Breast epithelium (tissue), 3 donors: ENCODE data around the gene ENHO.

Experiments
- POLR2A ChIP-seq: fragments of 450-650 bp; IDR thresholded peaks from one replicate; pipeline ENCODE4 v1.6.1; 2016; ENCODE audit warnings: antibody characterized with exemption, mild to moderate bottlenecking, moderate library complexity
- POLR2AphosphoS5 ChIP-seq, 3 donors: sonication (generic); formaldehyde crosslinking; IDR thresholded peaks; one replicate each; pipeline ENCODE4 v1.6.1; 2017; ENCODE audit warnings: antibody characterized with exemption in 3 of 3
- TF ChIP-seq, protein P1 (sequence below), 3 donors: fragments of 450-650 bp; IDR thresholded peaks; one replicate each; pipeline ENCODE4 v1.5.1; 2016 to 2017; ENCODE audit warnings: antibody characterized with exemption in 3 of 3, mild to moderate bottlenecking in 3 of 3, moderate library complexity in 3 of 3

GRCh38 chr9:34499076-34499475 lies 23.7 kb downstream of the ENHO start:
- TF ChIP-seq, protein P1, sequence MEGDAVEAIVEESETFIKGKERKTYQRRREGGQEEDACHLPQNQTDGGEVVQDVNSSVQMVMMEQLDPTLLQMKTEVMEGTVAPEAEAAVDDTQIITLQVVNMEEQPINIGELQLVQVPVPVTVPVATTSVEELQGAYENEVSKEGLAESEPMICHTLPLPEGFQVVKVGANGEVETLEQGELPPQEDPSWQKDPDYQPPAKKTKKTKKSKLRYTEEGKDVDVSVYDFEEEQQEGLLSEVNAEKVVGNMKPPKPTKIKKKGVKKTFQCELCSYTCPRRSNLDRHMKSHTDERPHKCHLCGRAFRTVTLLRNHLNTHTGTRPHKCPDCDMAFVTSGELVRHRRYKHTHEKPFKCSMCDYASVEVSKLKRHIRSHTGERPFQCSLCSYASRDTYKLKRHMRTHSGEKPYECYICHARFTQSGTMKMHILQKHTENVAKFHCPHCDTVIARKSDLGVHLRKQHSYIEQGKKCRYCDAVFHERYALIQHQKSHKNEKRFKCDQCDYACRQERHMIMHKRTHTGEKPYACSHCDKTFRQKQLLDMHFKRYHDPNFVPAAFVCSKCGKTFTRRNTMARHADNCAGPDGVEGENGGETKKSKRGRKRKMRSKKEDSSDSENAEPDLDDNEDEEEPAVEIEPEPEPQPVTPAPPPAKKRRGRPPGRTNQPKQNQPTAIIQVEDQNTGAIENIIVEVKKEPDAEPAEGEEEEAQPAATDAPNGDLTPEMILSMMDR (IDR thresholded peaks at IDR 0.05): no peak
- TF ChIP-seq POLR2A (no peak), POLR2AphosphoS5 (IDR thresholded peaks at IDR 0.05) (no peak)
